IMR-90 (cell line): ENCODE results near the gene PNPLA5. TPM values are rescaled to one million over a fixed set of nuclear protein-coding genes. Genes with fewer than 3 reads are reported as not detected.
A peak's percentile ranks its signal among the peaks of the same experiment; 100 is the strongest.

Experiments
- ATAC-seq: fragments of 200-7000 bp; cut with Tn5 transposase; 2 replicates; pipeline ENCODE4 v1.9.1; 2020; ENCODE audit warnings: low read depth, mild to moderate bottlenecking, moderate library complexity
- BruUV-seq: library from RNA; stranded (reverse); fragments of 400-500 nt; replicated peaks from 2 replicates; lab custom pipeline; 2021; lab: Mats Ljungman, UMichigan
- CTCF ChIA-PET: fragments of 300-600 bp; formaldehyde crosslinking; extraction: SDS; loops from one replicate; lab custom pipeline; 2021; ENCODE audit warnings: antibody characterized with exemption; lab: Yijun Ruan, JAX
- POLR2A ChIA-PET: fragments of 300-600 bp; sonication (Branson Sonifier 250); formaldehyde crosslinking; loops from one replicate; lab custom pipeline; 2022; ENCODE audit warnings: antibody characterized with exemption; ENCODE audit not compliant: unreplicated experiment; lab: Charles Lee
- DNase-seq: peaks from one replicate; pipeline ENCODE4 v3.0.0; 2013
- H2AFZ ChIP-seq: replicated peaks from 2 replicates; pipeline ENCODE3; 2013; ENCODE audit warnings: low read length, mild to moderate bottlenecking; ENCODE audit not compliant: poor library complexity
- H2AK5ac ChIP-seq: 2 replicates; pipeline ENCODE4 v1.6.1; 2013; ENCODE audit warnings: low read depth, low read length, inconsistent platforms
- H2AK9ac ChIP-seq: replicated peaks from 2 replicates; pipeline ENCODE3; 2013; ENCODE audit warnings: mild to moderate bottlenecking, low read depth, low read length, moderate library complexity; ENCODE audit not compliant: poor library complexity
- H2BK120ac ChIP-seq: 2 replicates; pipeline ENCODE4 v1.6.1; 2013; ENCODE audit warnings: low read depth, low read length, inconsistent platforms
- H2BK15ac ChIP-seq: 3 replicates; pipeline ENCODE4 v1.6.1; 2013; ENCODE audit warnings: low read depth, low read length, inconsistent platforms
- H2BK20ac ChIP-seq: 2 replicates; pipeline ENCODE4 v1.6.1; 2013; ENCODE audit warnings: low read depth, mild to moderate bottlenecking, inconsistent platforms, low read length, moderate library complexity
- H2BK5ac ChIP-seq: 2 replicates; pipeline ENCODE4 v1.6.1; 2013; ENCODE audit warnings: mild to moderate bottlenecking, low read depth, low read length, inconsistent platforms; ENCODE audit not compliant: poor library complexity, severe bottlenecking
- H3K14ac ChIP-seq: replicated peaks from 2 replicates; pipeline ENCODE4 v1.6.1; 2013; ENCODE audit warnings: low read depth, low read length, inconsistent platforms
- H3K18ac ChIP-seq: 2 replicates; pipeline ENCODE4 v1.6.1; 2013; ENCODE audit warnings: low read depth, low read length, control low read depth
- H3K23ac ChIP-seq: 2 replicates; pipeline ENCODE4 v1.6.1; 2013; ENCODE audit warnings: low read depth, low read length, inconsistent platforms
- H3K27ac ChIP-seq: 2 replicates; pipeline ENCODE4 v1.5.1; 2013; ENCODE audit warnings: mild to moderate bottlenecking, control low read depth, low read length; ENCODE audit not compliant: insufficient read depth
- H3K27me3 ChIP-seq: 2 replicates; pipeline ENCODE4 v1.6.1; 2013; ENCODE audit warnings: low read length; ENCODE audit not compliant: control insufficient read depth, insufficient read depth
- H3K36me3 ChIP-seq: 2 replicates; pipeline ENCODE4 v1.6.1; 2013; ENCODE audit warnings: low read length, mixed read lengths; ENCODE audit not compliant: control insufficient read depth, insufficient read depth
- H3K4ac ChIP-seq: 2 replicates; pipeline ENCODE4 v1.6.1; 2013; ENCODE audit warnings: low read depth, low read length, inconsistent platforms
- H3K4me1 ChIP-seq: 2 replicates; pipeline ENCODE4 v1.6.1; 2013; ENCODE audit warnings: low read length, mixed read lengths; ENCODE audit not compliant: control insufficient read depth, insufficient read depth
- H3K4me2 ChIP-seq: 2 replicates; pipeline ENCODE4 v1.6.1; 2013; ENCODE audit warnings: low read depth, mild to moderate bottlenecking, control low read depth, low read length, moderate library complexity
- H3K4me3 ChIP-seq: 2 replicates; pipeline ENCODE4 v1.5.1; 2013; ENCODE audit warnings: low read depth, mild to moderate bottlenecking, control low read depth, low read length, moderate library complexity; ENCODE audit not compliant: insufficient read depth
- H3K56ac ChIP-seq: 2 replicates; pipeline ENCODE4 v1.6.1; 2013; ENCODE audit warnings: low read length, inconsistent platforms; ENCODE audit not compliant: insufficient read depth; ENCODE audit errors: extremely low read depth
- H3K79me1 ChIP-seq, 2 experiments: 2 replicates each; pipeline ENCODE4 v1.6.1; 2013; ENCODE audit warnings: low read length in 2 of 2, inconsistent platforms in 1 of 2, low read depth in 1 of 2
- H3K9ac ChIP-seq: 2 replicates; pipeline ENCODE4 v1.6.1; 2013; ENCODE audit warnings: low read depth, low read length, control low read depth
- H3K9me1 ChIP-seq: 2 replicates; pipeline ENCODE4 v1.6.1; 2013; ENCODE audit warnings: low read length, inconsistent platforms; ENCODE audit not compliant: insufficient read depth
- H3K9me3 ChIP-seq: 2 replicates; pipeline ENCODE4 v1.6.1; 2013; ENCODE audit warnings: low read length; ENCODE audit not compliant: control insufficient read depth, insufficient read depth
- H4K20me1 ChIP-seq: 2 replicates; pipeline ENCODE4 v1.6.1; 2013; ENCODE audit warnings: low read length, inconsistent platforms; ENCODE audit not compliant: insufficient read depth
- H4K5ac ChIP-seq: 2 replicates; pipeline ENCODE4 v1.6.1; 2013; ENCODE audit warnings: mild to moderate bottlenecking, low read depth, low read length, control low read depth
- H4K8ac ChIP-seq, 2 experiments: 2 replicates each; pipeline ENCODE4 v1.6.1; 2013; ENCODE audit warnings: low read depth in 2 of 2, low read length in 2 of 2, control low read depth in 1 of 2, inconsistent platforms in 1 of 2
- H4K91ac ChIP-seq: 2 replicates; pipeline ENCODE4 v1.6.1; 2013; ENCODE audit warnings: low read depth, low read length, inconsistent platforms; ENCODE audit not compliant: insufficient read depth
- BHLHE40 ChIP-seq: fragments of 150-350 bp; IDR thresholded peaks from 2 replicates; pipeline ENCODE4 v1.6.1; 2016; ENCODE audit warnings: mild to moderate bottlenecking, low read depth, low read length
- CEBPB ChIP-seq: IDR thresholded peaks from 2 replicates; pipeline ENCODE4 v1.6.1; 2012; ENCODE audit warnings: low read depth, low read length, improper control_type of control experiment
- CHD1 ChIP-seq: IDR thresholded peaks from 2 replicates; pipeline ENCODE4 v1.6.1; 2012; ENCODE audit warnings: low read depth, low read length, improper control_type of control experiment
- ELK1 ChIP-seq: fragments of 150-350 bp; IDR thresholded peaks from 2 replicates; pipeline ENCODE4 v1.6.1; 2016; ENCODE audit warnings: low read depth, mild to moderate bottlenecking, low read length, moderate library complexity, borderline replicate concordance
- FOS ChIP-seq: fragments of 150-350 bp; IDR thresholded peaks from 2 replicates; pipeline ENCODE4 v1.6.1; 2016; ENCODE audit warnings: low read depth, low read length
- MAFK ChIP-seq: IDR thresholded peaks from 2 replicates; pipeline ENCODE4 v1.6.1; 2012; ENCODE audit warnings: low read depth, low read length, improper control_type of control experiment
- MAZ ChIP-seq: IDR thresholded peaks from 2 replicates; pipeline ENCODE4 v1.6.1; 2012; ENCODE audit warnings: low read depth, mild to moderate bottlenecking, low read length, improper control_type of control experiment, moderate library complexity, borderline replicate concordance
- MXI1 ChIP-seq: IDR thresholded peaks from 2 replicates; pipeline ENCODE4 v1.6.1; 2012; ENCODE audit warnings: low read depth, mild to moderate bottlenecking, low read length, moderate library complexity, borderline replicate concordance
- NFE2L2 ChIP-seq: fragments of 150-350 bp; IDR thresholded peaks from 2 replicates; pipeline ENCODE4 v1.6.1; 2016; ENCODE audit warnings: low read depth, mild to moderate bottlenecking, low read length
- POLR2A ChIP-seq: IDR thresholded peaks from 2 replicates; pipeline ENCODE4 v1.6.1; 2012; ENCODE audit warnings: mild to moderate bottlenecking, low read depth, low read length
- RAD21 ChIP-seq: IDR thresholded peaks from 2 replicates; pipeline ENCODE4 v1.6.1; 2012; ENCODE audit warnings: low read length, improper control_type of control experiment
- RCOR1 ChIP-seq: IDR thresholded peaks from 2 replicates; pipeline ENCODE4 v1.6.1; 2012; ENCODE audit warnings: mild to moderate bottlenecking, low read length, improper control_type of control experiment; ENCODE audit not compliant: insufficient replicate concordance
- RFX5 ChIP-seq: IDR thresholded peaks from 2 replicates; pipeline ENCODE4 v1.8.0; 2012; ENCODE audit warnings: low read depth, mild to moderate bottlenecking, low read length, moderate library complexity
- SMC3 ChIP-seq: fragments of 150-350 bp; IDR thresholded peaks from 2 replicates; pipeline ENCODE4 v1.6.1; 2016; ENCODE audit warnings: low read depth, mild to moderate bottlenecking, antibody characterized with exemption, low read length, moderate library complexity
- USF2 ChIP-seq: fragments of 150-350 bp; IDR thresholded peaks from 2 replicates; pipeline ENCODE4 v1.6.1; 2017; ENCODE audit warnings: mild to moderate bottlenecking, antibody characterized with exemption, low read length, low read depth
- WGBS, 2 experiments: methylation state at CpG; one replicate each; pipeline versions ENCODE4 v1.1.5 to v1.1.7; 2013; ENCODE audit warnings: missing lambda C conversion rate in 2 of 2; ENCODE audit not compliant: insufficient read length in 1 of 2; ENCODE audit errors: extremely low coverage in 2 of 2; 5-methylcytosine and 5-hydroxymethylcytosine counted together
- dilution Hi-C: fragments of 300-500 bp; cut with HindIII; formaldehyde crosslinking; loops from one replicate; pipeline ENCODE4 v1.14.3; 2018; ENCODE audit warnings: low sequenced_read_pairs; ENCODE audit not compliant: unreplicated experiment
- in situ Hi-C: fragments of 300-500 bp; cut with MboI; formaldehyde crosslinking; loops from 3 replicates; pipeline ENCODE4 v1.14.3; 2019; ENCODE audit warnings: low sequenced_read_pairs, inconsistent platforms, mixed read lengths
- intact Hi-C: fragments of 100-400 bp; cut with micrococcal nuclease; formaldehyde crosslinking; loops from 2 replicates; pipeline ENCODE4 v1.10.0; 2022
- polyA plus RNA-seq, 3 experiments: library from polyadenylated mRNA; depleted of rRNA; stranded (reverse); fragments of >200 nt; gene quantifications; 2 replicates each; pipeline ENCODE4 v1.2.3, GENCODE V29; 2012; ENCODE audit warnings: low replicate concordance in 1 of 3
- total RNA-seq: library from RNA; depleted of rRNA; stranded (reverse); fragments of >200 nt; gene quantifications from 2 replicates; pipeline ENCODE4 v1.2.3, GENCODE V29; 2012
- TF ChIP-seq, protein P1 (sequence below): conservative IDR thresholded peaks from 2 replicates; pipeline ENCODE4 v1.5.1; 2012; ENCODE audit warnings: mild to moderate bottlenecking, low read depth, low read length, improper control_type of control experiment

The PNPLA5 gene
- total and polyA plus RNA-seq, 2 of the 4 experiments (the other 2 are of a cell fraction), result 0.18 to 0.44 TPM

DNA sequence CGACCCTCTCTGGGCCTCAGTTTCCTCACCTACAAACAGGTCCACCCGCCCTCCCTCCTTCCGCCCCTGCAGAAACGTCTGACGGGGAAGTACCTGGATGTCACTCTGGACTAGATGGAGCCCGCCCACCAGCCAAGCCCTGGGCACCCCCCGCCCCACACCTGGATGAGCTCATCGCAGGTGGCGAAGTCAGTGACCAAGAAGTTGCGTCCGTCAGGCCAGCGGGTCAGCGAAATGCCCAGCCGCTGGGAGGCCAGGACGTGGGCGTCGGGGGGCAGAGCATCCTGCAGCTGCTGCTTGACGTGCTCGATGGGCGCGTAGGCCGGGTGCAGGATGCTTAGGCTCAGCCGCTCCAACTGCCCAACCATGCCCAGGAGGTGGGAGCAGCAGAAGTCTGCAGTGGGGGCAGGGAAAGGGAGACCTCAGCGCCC lies 897 bp downstream of the PNPLA5 start:
- ChIA-PET CTCF (no interaction called here), POLR2A (no interaction called here)
- no peak overlapping the region for H2AK5ac ChIP-seq
- no peak overlapping the region for H3K18ac ChIP-seq
- H2BK120ac ChIP-seq, result no peak overlapping the region
- no peaks in the 10 kb centered on the region; the same call in 1 of the 2 replicates for H3K4me1 ChIP-seq
- peak; percentile 33 for DNase-seq
- no peak overlapping the region for H3K27ac ChIP-seq
- no peaks in the 10 kb centered on the region for H3K9me3 ChIP-seq
- H3K36me3 ChIP-seq, result no peaks in the 10 kb centered on the region
- dilution Hi-C loops, result no loop called here
- H3K9me1 ChIP-seq, result no peaks in the 10 kb centered on the region
- H3K4me3 ChIP-seq, result no peak overlapping the region
- H2BK20ac ChIP-seq, result no peak overlapping the region
- no peak overlapping the region for H2BK15ac ChIP-seq
- H4K91ac ChIP-seq, result no peak overlapping the region
- no peak overlapping the region for H3K23ac ChIP-seq
- H4K8ac ChIP-seq, result no peak overlapping the region
- H3K79me1 ChIP-seq, result no peaks in the 10 kb centered on the region
- no peak for TF ChIP-seq SMC3
- no peak for TF ChIP-seq CEBPB
- TF ChIP-seq, protein P1, sequence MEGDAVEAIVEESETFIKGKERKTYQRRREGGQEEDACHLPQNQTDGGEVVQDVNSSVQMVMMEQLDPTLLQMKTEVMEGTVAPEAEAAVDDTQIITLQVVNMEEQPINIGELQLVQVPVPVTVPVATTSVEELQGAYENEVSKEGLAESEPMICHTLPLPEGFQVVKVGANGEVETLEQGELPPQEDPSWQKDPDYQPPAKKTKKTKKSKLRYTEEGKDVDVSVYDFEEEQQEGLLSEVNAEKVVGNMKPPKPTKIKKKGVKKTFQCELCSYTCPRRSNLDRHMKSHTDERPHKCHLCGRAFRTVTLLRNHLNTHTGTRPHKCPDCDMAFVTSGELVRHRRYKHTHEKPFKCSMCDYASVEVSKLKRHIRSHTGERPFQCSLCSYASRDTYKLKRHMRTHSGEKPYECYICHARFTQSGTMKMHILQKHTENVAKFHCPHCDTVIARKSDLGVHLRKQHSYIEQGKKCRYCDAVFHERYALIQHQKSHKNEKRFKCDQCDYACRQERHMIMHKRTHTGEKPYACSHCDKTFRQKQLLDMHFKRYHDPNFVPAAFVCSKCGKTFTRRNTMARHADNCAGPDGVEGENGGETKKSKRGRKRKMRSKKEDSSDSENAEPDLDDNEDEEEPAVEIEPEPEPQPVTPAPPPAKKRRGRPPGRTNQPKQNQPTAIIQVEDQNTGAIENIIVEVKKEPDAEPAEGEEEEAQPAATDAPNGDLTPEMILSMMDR, result no peak
- TF ChIP-seq RAD21, result no peak
- TF ChIP-seq MAZ, result no peak
- TF ChIP-seq BHLHE40, result no peak
- TF ChIP-seq USF2, result no peak
- no peak for TF ChIP-seq RCOR1
- no peak for TF ChIP-seq NFE2L2
- TF ChIP-seq ELK1, result no peak
- TF ChIP-seq POLR2A, result no peak
- TF ChIP-seq RFX5, result no peak
- no peak for TF ChIP-seq CHD1
- TF ChIP-seq MXI1, result no peak
- no peak for TF ChIP-seq FOS
- TF ChIP-seq MAFK, result no peak
- H2BK5ac ChIP-seq, result no peak overlapping the region
- no peak overlapping the region; the same call in 1 of the 2 replicates for H3K4me2 ChIP-seq
- no peak overlapping the region for H4K5ac ChIP-seq
- no TSS peak for BruUV-seq
- H3K14ac ChIP-seq, result no peak overlapping the region
- peaks cover 33% of the 10 kb centered on the region for H3K27me3 ChIP-seq
- no peak overlapping the region for H2AK9ac ChIP-seq
- in situ Hi-C loops, result no loop called here
- intact Hi-C loops, result loop anchor here (2.0 kb wide), 1 partner anchor 56 kb away; no protein-coding TSS in a partner anchor
- H4K20me1 ChIP-seq, result no peaks in the 10 kb centered on the region
- ATAC-seq, result peak; percentile 26; the same call in 1 of the 2 replicates
- H3K56ac ChIP-seq, result no peak overlapping the region
- peak overlapping the region; percentile 82 for H2AFZ ChIP-seq
- H3K9ac ChIP-seq, result no peak overlapping the region
- H3K4ac ChIP-seq, result no peak overlapping the region
- 33% methylated on average over 16 of the region's 24 CpGs; no CpG with 5 or more reads in 1 of the 2 experiments for WGBS, 2 experiments
